NAMALWA (cell line): ENCODE results near the gene PTPN20.

Source experiments
- DNase-seq: peaks from one replicate; pipeline ENCODE4 v3.0.0-alpha.2; 2015; ENCODE audit warnings: low spot score

PTPN20 gene

GRCh38 chr10:47034441-47035051 is 123.3 kb downstream of the PTPN20 start:
- DNase-seq, result no peak

- DNase-seq, result no peak
Observed at GRCh38 chr10:47035171-47035818, 124.1 kb downstream of the PTPN20 start.

DNA sequence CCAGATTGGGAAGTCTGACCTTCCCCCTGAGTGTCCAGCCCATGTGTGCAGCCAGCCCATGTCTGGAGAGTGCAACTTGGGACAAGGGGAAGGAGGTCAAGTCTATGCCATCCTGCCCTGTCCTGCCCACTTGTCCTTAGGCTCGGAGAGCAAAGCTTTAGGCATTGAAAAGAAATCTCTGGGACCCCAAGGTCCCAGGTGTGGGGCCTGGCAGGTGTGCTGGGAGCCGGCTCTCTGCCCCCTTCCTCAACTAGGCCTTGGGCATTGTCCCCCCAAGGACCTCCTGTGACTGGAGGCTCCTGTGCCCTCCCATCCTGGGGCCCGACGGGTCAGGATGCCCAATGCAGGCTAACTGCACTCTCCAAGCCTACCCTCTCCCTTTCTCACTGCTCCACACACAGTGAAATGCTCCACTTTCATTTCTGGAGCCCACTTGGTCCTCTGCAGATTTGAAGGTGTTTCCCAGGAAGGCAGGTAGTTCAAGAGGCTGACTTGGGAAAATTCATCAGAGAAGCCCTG is 124.7 kb downstream of the PTPN20 start:
- no peak for DNase-seq

DNA sequence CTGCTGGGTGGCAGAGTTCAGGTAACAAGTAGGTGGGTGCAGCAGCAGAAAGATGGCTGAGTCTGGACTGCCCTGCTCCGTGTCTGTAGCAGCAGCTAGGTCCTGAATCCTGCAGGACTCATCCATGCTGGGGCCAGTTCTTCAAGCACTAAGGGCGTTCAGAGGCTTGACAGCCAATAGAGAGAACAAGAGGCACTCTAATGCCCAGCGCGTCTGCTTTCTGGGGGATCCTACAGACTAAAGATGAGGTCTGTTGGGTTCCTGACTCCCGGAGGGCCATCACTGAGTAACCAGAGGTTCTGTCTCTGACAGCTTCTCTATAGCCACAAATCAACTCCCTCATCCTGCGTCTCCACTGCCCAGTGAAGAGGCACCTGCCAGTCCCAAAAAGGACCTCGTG is 125.5 kb downstream of the PTPN20 start:
- no peak for DNase-seq

- no peak for DNase-seq
Observed at GRCh38 chr10:47037654-47038425, 126.6 kb downstream of the PTPN20 start.

GRCh38 chr10:47038881-47039561 is 127.8 kb downstream of the PTPN20 start:
- no peak for DNase-seq

DNA sequence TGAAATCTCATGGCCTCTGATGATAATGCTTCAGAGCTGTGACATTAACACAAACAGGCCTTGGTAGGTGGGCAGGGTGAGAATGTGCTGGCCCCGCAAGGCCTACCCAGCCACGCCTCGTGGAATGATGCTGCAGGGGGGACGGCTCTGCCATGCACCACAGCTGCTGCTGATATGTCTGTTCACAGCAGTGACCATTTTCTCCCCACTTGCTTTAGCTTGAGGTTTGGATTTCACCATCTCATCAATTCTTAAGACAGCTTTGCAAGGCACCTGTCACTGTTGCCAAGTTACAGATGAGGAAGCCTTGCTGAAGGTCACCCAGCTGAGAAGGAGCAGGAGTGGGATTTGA is 128.3 kb downstream of the PTPN20 start:
- no peak for DNase-seq

DNA sequence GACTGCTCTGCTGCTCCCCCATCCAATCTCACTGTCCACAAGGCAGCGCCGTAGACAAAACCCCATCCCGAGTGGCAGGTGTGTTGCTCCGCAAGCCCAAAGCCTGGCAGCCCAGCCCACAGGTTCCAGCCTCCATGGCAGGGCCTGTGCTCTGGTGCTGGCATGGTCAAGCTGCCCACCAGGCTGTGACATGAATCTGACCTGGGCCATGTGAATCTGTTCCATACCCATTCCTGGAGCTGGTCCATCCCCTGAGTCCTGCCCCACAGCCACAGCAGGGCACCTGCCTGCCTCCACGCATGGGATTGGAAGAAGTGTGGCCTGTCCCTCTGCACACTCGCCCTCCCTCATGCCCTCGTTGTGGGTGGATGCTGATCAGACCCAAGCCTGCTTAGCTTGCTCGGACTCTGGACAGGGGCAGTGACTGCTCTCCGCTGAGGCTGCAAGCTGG is 128.8 kb downstream of the PTPN20 start:
- no peak for DNase-seq

DNA sequence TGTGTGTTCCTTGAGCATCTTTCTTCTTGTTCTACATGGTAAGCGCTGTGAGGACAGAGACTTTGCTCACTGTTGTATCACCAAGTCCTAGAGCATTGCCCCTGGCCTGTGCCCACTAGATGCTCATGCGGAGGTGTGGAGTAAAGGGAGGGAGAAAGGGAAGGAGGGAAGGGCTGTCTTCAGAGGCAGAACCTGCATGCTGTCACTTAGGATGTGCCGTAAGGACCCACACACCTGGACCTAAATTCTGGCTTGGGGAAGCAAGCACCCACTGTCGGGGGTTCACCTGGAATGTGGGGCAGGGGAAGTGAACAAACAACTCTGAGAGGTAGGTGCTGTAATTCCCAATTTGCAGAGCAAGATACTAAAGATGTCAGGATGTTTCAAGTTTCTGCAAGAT is 129.5 kb downstream of the PTPN20 start:
- DNase-seq, result no peak

GRCh38 chr10:47041396-47042198 is 130.4 kb downstream of the PTPN20 start:
- no peak for DNase-seq

- no peak for DNase-seq
Observed at GRCh38 chr10:47042199-47042473, 130.9 kb downstream of the PTPN20 start.

DNA sequence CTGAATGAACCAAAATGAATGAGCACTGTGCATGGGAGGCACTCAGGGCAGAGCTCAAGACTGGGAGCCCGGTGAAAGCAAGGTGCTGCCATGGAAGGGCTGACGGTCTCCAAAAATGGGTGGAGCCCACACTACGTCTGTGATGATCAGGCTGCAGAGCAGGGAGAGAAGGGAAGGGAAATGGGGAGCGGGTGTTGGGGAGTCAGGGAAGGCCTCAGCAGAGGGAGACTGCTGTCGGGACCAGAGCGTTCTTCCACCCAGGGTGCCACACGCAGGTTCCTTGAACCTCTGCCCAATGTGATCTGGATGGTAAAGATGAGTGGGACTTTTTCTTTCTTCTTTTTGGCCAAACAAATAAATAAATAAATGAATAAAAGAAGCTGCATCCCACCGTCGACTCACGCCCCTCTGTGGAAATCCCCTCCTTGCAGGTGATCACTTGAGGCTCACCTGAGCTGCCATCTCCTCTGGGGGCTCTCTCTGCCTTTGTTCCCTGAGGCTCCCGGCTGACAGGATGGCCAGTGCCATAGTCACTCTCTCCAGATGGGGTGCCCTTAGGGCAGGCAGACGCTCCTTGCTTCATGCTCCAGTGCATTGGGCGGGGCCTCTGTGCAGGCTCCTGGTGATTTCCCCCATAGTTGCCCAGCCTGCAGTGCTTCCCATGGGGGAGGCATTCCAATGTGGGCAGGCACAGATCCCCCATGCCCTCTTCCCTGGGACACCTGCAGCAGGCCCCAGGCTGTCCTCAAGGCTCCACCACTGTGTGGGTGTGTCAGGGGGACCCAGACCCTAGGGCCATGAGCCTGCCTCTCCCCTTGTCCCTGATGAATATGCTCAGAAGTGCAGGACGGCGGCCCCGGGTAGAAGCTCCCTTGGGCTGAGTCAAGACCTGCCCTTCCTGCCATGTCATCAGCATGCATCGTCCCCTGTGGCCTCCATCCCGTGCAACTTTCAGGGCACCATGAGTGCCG is 131.8 kb downstream of the PTPN20 start:
- no peak for DNase-seq

DNA sequence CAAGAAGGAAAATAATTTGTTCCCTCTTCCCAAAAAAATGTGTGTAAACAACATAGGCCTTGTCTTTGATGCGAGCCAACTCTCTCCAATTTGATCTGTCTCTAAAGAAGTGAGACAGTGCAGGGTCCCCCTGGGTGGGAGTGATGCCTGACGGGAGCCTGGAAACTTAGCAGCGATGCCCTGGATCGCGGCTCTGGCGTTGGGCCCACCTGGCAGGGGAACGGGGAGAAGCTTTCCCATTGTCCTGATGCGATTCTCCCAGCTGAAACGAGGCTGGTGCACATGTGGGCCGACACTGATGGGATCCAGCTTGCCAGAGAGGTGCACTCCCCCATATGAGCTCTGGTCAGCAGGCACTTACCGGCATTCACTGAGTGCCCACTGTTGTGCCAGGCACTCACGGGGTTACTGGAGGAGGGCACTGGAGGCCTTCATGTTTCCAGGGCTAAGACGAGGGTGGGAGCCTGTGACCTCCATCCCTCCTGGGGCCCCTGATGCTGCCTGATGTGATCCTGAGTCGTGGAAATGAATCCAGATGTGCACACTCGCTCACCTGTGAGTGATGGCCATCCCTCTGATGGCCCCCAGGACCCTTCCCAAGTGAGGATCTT is 132.8 kb downstream of the PTPN20 start:
- DNase-seq, result no peak

- no peak for DNase-seq
Observed at GRCh38 chr10:47044741-47045140, 133.5 kb downstream of the PTPN20 start.

GRCh38 chr10:47045331-47045861 is 134.2 kb downstream of the PTPN20 start:
- no peak for DNase-seq

- DNase-seq, result no peak
Observed at GRCh38 chr10:47046321-47047126, 135.3 kb downstream of the PTPN20 start.

- no peak for DNase-seq
Observed at GRCh38 chr10:47047127-47047504, 135.9 kb downstream of the PTPN20 start.

DNA sequence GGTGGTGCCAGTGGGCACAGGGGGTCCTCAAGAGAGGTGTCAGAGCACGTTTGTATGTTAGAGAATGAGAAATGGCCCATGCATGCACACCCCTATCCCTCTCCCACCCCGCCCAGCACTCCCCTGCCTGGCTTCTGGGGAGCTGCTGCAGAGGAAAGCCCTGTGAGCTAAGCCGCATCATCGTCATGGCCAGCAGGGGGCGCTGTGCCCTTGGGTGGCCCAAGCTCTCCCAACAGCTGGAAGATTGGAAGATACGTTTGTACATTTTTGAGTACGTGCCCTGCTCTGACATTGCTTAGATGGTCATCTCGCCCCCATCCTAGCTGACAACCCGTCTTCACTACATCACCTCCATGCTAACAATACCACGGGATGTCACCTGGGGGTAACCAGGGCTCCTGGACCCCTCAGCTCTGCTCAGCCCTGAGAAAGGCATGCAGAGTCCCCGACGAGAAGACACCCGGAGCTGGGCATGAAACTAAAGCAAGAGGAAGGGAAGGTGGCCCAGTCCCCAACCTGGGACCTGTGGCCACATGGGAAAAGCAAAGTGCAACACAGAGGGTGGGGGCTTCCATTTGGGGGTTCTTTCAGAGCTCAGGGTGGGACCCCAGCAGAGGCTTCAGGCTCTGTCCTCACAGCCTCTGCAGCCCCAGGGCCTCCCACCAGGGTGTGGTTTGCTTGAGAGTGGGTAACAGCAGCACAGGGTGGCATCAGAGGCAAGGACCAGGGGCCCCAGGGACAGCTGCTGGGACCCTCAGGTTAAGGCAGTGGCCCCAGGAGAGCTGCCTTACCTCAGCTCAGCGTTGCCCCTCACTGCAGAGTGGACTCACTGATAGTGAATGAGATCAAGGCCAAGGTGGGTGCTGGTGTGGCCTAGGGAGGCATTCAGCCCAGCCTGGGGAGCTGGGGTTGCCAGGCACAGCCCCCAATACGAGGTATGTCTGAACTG is 136.6 kb downstream of the PTPN20 start:
- peak; percentile 65 for DNase-seq
